ENCODE measurements around the gene CD28.
"Not testable (repeated sequence)": the region's sequence is repeated elsewhere in the genome, so short reads cannot be mapped to it uniquely, and the experiment has no call there.

The CD28 gene

GRCh38 chr2:203763938-203764664 lies 57.7 kb downstream of the CD28 start:
- Mint-ChIP-seq H3K4me1 (no peaks in the 10 kb centered on the region), H3K36me3 (ENCODE audit: low read depth) (no peaks in the 10 kb centered on the region), H3K27ac (no peak overlapping the region), H3K4me3 (no peak overlapping the region), H3K9me3 (peaks cover 9% of the 10 kb centered on the region), H3K27me3 (ENCODE audit: low read depth) (peaks cover 4% of the 10 kb centered on the region)
- no peak for TF ChIP-seq CTCF (IDR thresholded peaks at IDR 0.05; ENCODE audit: unreplicated experiment in 3 of 3)

GRCh38 chr2:203772456-203773165 lies 66.2 kb downstream of the CD28 start:
- Mint-ChIP-seq H3K9me3 (peaks cover 3% of the 10 kb centered on the region), H3K27ac (no peak overlapping the region), H3K27me3 (ENCODE audit: low read depth) (no peaks in the 10 kb centered on the region), H3K4me1 (no peaks in the 10 kb centered on the region), H3K36me3 (ENCODE audit: low read depth) (no peaks in the 10 kb centered on the region), H3K4me3 (no peak overlapping the region)
- TF ChIP-seq CTCF (IDR thresholded peaks at IDR 0.05; ENCODE audit: unreplicated experiment in 3 of 3) = no peak

GRCh38 chr2:203774760-203775159 lies 68.3 kb downstream of the CD28 start:
- Mint-ChIP-seq H3K36me3 (ENCODE audit: low read depth) (no peaks in the 10 kb centered on the region), H3K27me3 (ENCODE audit: low read depth) (no peaks in the 10 kb centered on the region), H3K4me1 (no peaks in the 10 kb centered on the region), H3K9me3 (peaks cover 6% of the 10 kb centered on the region), H3K27ac (no peak overlapping the region), H3K4me3 (no peak overlapping the region)
- no peak for TF ChIP-seq CTCF (IDR thresholded peaks at IDR 0.05; ENCODE audit: unreplicated experiment in 3 of 3)

GRCh38 chr2:203775684-203776083 lies 69.2 kb downstream of the CD28 start:
- Mint-ChIP-seq H3K27me3 (ENCODE audit: low read depth) (no peaks in the 10 kb centered on the region), H3K4me3 (no peak overlapping the region), H3K27ac (no peak overlapping the region), H3K36me3 (ENCODE audit: low read depth) (no peaks in the 10 kb centered on the region), H3K4me1 (no peaks in the 10 kb centered on the region), H3K9me3 (peaks cover 9% of the 10 kb centered on the region)
- no peak for TF ChIP-seq CTCF (IDR thresholded peaks at IDR 0.05; ENCODE audit: unreplicated experiment in 3 of 3)

GRCh38 chr2:203777030-203777429 lies 70.6 kb downstream of the CD28 start:
- H3K4me3 Mint-ChIP-seq = no peak overlapping the region
- no peak overlapping the region for H3K27ac Mint-ChIP-seq
- no peaks in the 10 kb centered on the region for H3K36me3 Mint-ChIP-seq (ENCODE audit: low read depth)
- H3K4me1 Mint-ChIP-seq = no peaks in the 10 kb centered on the region
- TF ChIP-seq CTCF (IDR thresholded peaks at IDR 0.05; ENCODE audit: unreplicated experiment in 3 of 3) = no peak
- no peaks in the 10 kb centered on the region for H3K27me3 Mint-ChIP-seq (ENCODE audit: low read depth)
- peaks cover 9% of the 10 kb centered on the region for H3K9me3 Mint-ChIP-seq

GRCh38 chr2:203779477-203780073 lies 73.1 kb downstream of the CD28 start:
- H3K36me3 Mint-ChIP-seq (ENCODE audit: low read depth); H3K27me3 Mint-ChIP-seq (ENCODE audit: low read depth); H3K27ac Mint-ChIP-seq; H3K4me3 Mint-ChIP-seq; H3K9me3 Mint-ChIP-seq: not testable (repeated sequence)
- H3K4me1 Mint-ChIP-seq = peaks cover 16% of the 10 kb centered on the region

Measured in nephron (organoid).